ENCODE results near the gene TEKT1. TPM values are rescaled to one million over a fixed set of nuclear protein-coding genes. Genes with fewer than 3 reads are reported as not detected.

TEKT1 gene
- total and polyA plus RNA-seq, 4 donors, result 0.15 TPM; not detected in 3

DNA sequence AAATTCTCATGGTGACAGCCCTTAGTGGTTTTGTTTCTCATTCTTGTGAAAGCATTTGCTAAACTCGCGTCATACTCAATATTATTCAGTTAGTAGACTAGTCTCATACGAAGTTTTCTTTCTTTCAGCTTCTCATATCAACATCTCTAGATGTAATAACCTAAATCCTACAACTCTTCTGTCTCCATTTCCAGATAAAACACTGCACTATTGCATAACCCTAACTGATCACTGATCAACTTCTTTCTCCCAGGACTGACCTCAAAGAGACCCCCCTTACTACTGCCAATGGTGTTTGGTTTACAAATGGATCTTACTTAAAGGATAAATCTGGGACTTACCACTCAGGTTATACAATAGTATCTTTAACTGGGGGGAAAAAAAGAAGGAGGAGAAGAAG, 36.3 kb upstream of the TEKT1 start:
- 85% methylated on average over 3 of the region's 3 CpGs for WGBS
- Histone ChIP-seq H3K4me3 (ENCODE audit: low read depth in 1 of 3, low read length in 3 of 3) (no peak overlapping the region), H3K4me1 (ENCODE audit: control insufficient read depth in 4 of 4, insufficient read depth in 4 of 4, low read length in 3 of 4) (peaks cover 0 to under 1% (median 0%) of the 10 kb centered on the region in 4 donors), H3K36me3 (ENCODE audit: control insufficient read depth in 4 of 4, insufficient read depth in 3 of 4, low read depth in 1 of 4, low read length in 3 of 4) (no peaks in the 10 kb centered on the region), H3K27me3 (ENCODE audit: control insufficient read depth in 4 of 4, insufficient read depth in 4 of 4, low read length in 3 of 4) (no peaks in the 10 kb centered on the region), H3K9me3 (ENCODE audit: control insufficient read depth in 4 of 4, low read length in 3 of 4) (no peaks in the 10 kb centered on the region), H3K27ac (ENCODE audit: low read depth in 1 of 2, low read length in 2 of 2) (no peak overlapping the region), H3K9ac (ENCODE audit: low read depth in 1 of 2, low read length in 2 of 2) (no peak overlapping the region)
- DNase-seq (ENCODE audit: low spot score), result no peak
- TF ChIP-seq, protein P1, sequence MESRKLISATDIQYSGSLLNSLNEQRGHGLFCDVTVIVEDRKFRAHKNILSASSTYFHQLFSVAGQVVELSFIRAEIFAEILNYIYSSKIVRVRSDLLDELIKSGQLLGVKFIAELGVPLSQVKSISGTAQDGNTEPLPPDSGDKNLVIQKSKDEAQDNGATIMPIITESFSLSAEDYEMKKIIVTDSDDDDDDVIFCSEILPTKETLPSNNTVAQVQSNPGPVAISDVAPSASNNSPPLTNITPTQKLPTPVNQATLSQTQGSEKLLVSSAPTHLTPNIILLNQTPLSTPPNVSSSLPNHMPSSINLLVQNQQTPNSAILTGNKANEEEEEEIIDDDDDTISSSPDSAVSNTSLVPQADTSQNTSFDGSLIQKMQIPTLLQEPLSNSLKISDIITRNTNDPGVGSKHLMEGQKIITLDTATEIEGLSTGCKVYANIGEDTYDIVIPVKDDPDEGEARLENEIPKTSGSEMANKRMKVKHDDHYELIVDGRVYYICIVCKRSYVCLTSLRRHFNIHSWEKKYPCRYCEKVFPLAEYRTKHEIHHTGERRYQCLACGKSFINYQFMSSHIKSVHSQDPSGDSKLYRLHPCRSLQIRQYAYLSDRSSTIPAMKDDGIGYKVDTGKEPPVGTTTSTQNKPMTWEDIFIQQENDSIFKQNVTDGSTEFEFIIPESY (IDR thresholded peaks at IDR 0.05), result no peak
- no peak for TF ChIP-seq JUND (IDR thresholded peaks at IDR 0.05)
- no peak for TF ChIP-seq CTCF (IDR thresholded peaks at IDR 0.05; ENCODE audit: low read depth, low read length, missing input control)
- TF ChIP-seq YY1 (IDR thresholded peaks at IDR 0.05), result no peak
- TF ChIP-seq EGR1 (IDR thresholded peaks at IDR 0.05; ENCODE audit: low read depth in 2 of 2), result no peak
- no peak for TF ChIP-seq TAF1 (conservative IDR thresholded peaks at IDR 0.05)
- TF ChIP-seq, protein P2, sequence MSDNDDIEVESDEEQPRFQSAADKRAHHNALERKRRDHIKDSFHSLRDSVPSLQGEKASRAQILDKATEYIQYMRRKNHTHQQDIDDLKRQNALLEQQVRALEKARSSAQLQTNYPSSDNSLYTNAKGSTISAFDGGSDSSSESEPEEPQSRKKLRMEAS (IDR thresholded peaks at IDR 0.05), result no peak

GRCh38 chr17:6862825-6863224, 31.3 kb upstream of the TEKT1 start:
- 85% methylated on average over 4 of the region's 4 CpGs for WGBS
- H3K4me3 ChIP-seq (ENCODE audit: low read depth in 1 of 3, low read length in 3 of 3), result no peak overlapping the region
- no peak for DNase-seq (ENCODE audit: low spot score)
- no peaks in the 10 kb centered on the region for H3K9me3 ChIP-seq (ENCODE audit: control insufficient read depth in 4 of 4, low read length in 3 of 4)
- H3K36me3 ChIP-seq (ENCODE audit: control insufficient read depth in 4 of 4, insufficient read depth in 3 of 4, low read depth in 1 of 4, low read length in 3 of 4), result no peaks in the 10 kb centered on the region
- TF ChIP-seq TAF1 (conservative IDR thresholded peaks at IDR 0.05) (no peak), EGR1 (IDR thresholded peaks at IDR 0.05; ENCODE audit: low read depth in 2 of 2) (no peak), NR2F2 (IDR thresholded peaks at IDR 0.05) (no peak), JUND (IDR thresholded peaks at IDR 0.05) (no peak), GABPA (IDR thresholded peaks at IDR 0.05 in 1 of 2, conservative IDR thresholded peaks at IDR 0.05 in 1 of 2) (no peak), SP1 (IDR thresholded peaks at IDR 0.05) (no peak)
- TF ChIP-seq, protein P3, sequence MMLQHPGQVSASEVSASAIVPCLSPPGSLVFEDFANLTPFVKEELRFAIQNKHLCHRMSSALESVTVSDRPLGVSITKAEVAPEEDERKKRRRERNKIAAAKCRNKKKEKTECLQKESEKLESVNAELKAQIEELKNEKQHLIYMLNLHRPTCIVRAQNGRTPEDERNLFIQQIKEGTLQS (IDR thresholded peaks at IDR 0.05), result no peak
- TF ChIP-seq, protein P2 (IDR thresholded peaks at IDR 0.05), result no peak
- peaks cover 0 to 9% (median 4%) of the 10 kb centered on the region in 4 donors for H3K4me1 ChIP-seq (ENCODE audit: control insufficient read depth in 4 of 4, insufficient read depth in 4 of 4, low read length in 3 of 4)
- no peak overlapping the region for H3K9ac ChIP-seq (ENCODE audit: low read depth in 1 of 2, low read length in 2 of 2)
- no peaks in the 10 kb centered on the region for H3K27me3 ChIP-seq (ENCODE audit: control insufficient read depth in 4 of 4, insufficient read depth in 4 of 4, low read length in 3 of 4)
- no peak overlapping the region for H3K27ac ChIP-seq (ENCODE audit: low read depth in 1 of 2, low read length in 2 of 2)

DNA sequence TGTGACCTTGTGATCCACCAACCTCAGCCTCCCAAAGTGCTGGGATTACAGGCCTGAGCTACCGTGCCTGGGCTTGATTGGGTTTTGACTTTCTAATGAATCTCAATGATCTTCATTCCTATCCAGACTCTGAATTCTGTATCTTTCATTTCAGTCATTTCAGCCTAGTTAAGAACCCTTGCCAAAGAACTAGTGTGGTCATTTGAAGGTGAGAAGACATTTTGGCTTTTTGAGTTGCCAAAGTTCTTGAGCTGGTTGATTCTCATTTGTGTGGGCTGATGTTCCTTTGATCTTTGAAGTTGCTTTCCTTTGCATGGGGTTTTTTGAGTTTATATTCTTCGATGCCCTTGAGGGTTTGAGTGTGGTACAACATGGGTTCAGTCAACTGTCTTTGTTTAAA, 30.6 kb upstream of the TEKT1 start:
- 92% methylated on average over 2 of the region's 2 CpGs for WGBS
- no peak for DNase-seq (ENCODE audit: low spot score)
- Histone ChIP-seq H3K9me3 (ENCODE audit: control insufficient read depth in 4 of 4, low read length in 3 of 4) (no peaks in the 10 kb centered on the region), H3K4me3 (ENCODE audit: low read depth in 1 of 3, low read length in 3 of 3) (no peak overlapping the region), H3K27me3 (ENCODE audit: control insufficient read depth in 4 of 4, insufficient read depth in 4 of 4, low read length in 3 of 4) (no peaks in the 10 kb centered on the region), H3K4me1 (ENCODE audit: control insufficient read depth in 4 of 4, insufficient read depth in 4 of 4, low read length in 3 of 4) (peaks cover 0 to 13% (median 4%) of the 10 kb centered on the region in 4 donors), H3K27ac (ENCODE audit: low read depth in 1 of 2, low read length in 2 of 2) (no peak overlapping the region), H3K9ac (ENCODE audit: low read depth in 1 of 2, low read length in 2 of 2) (no peak overlapping the region), H3K36me3 (ENCODE audit: control insufficient read depth in 4 of 4, insufficient read depth in 3 of 4, low read depth in 1 of 4, low read length in 3 of 4) (no peaks in the 10 kb centered on the region)
- TF ChIP-seq, protein P1 (IDR thresholded peaks at IDR 0.05), result no peak
- TF ChIP-seq TAF1 (conservative IDR thresholded peaks at IDR 0.05) (no peak), CTCF (IDR thresholded peaks at IDR 0.05; ENCODE audit: low read depth, low read length, missing input control) (no peak), EGR1 (IDR thresholded peaks at IDR 0.05; ENCODE audit: low read depth in 2 of 2) (no peak), YY1 (IDR thresholded peaks at IDR 0.05) (no peak), GABPA (IDR thresholded peaks at IDR 0.05 in 1 of 2, conservative IDR thresholded peaks at IDR 0.05 in 1 of 2) (no peak), JUND (IDR thresholded peaks at IDR 0.05) (no peak), NR2F2 (IDR thresholded peaks at IDR 0.05) (no peak), FOXA2 (IDR thresholded peaks at IDR 0.05) (no peak), HNF4A (conservative IDR thresholded peaks at IDR 0.05) (no peak)
- TF ChIP-seq, protein P3 (IDR thresholded peaks at IDR 0.05), result no peak
- TF ChIP-seq, protein P2 (IDR thresholded peaks at IDR 0.05), result no peak

Data from liver (tissue), 9 donors.